HG03558 (cell line): ENCODE data around the gene ADGRL3.
"Not testable (repeated sequence)": the region's sequence is repeated elsewhere in the genome, so short reads cannot be mapped to it uniquely, and the experiment has no call there.

Source experiments
- ATAC-seq: cut with Tn5 transposase; IDR thresholded peaks from one replicate; pipeline ENCODE4 v1.9.1; 2021; ENCODE audit warnings: moderate number of reproducible peaks; ENCODE audit not compliant: unreplicated experiment; ENCODE audit errors: extremely low read depth

Gene ADGRL3

DNA sequence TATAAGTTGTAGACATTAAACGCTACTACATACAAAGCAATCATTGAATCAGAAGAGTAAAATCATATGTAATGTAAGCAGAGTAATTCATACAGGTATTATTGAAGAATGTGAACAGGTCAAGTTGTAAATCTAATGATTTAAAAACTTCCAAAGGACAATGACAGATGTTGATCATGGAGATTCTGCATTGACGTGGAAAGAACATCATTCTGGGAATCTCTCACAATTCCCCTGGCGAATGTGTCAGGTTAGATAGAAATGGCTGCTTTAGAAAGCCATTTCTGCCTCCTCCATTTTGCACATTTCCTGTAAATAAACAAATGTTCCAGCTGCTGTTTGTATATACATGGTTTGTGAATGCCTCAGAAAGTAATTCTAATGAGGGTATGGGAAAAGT, 719.4 kb downstream of the ADGRL3 start:
- no peak for ATAC-seq

- no peak for ATAC-seq
Measured at GRCh38 chr4:61921920-61922319, 721.8 kb downstream of the ADGRL3 start.

- no peak for ATAC-seq
Measured at GRCh38 chr4:61922766-61923165, 722.6 kb downstream of the ADGRL3 start.

GRCh38 chr4:61923179-61923578, 723.1 kb downstream of the ADGRL3 start:
- no peak for ATAC-seq

GRCh38 chr4:61924131-61924530, 724.0 kb downstream of the ADGRL3 start:
- ATAC-seq = no peak

GRCh38 chr4:61933527-61933926, 733.4 kb downstream of the ADGRL3 start:
- ATAC-seq = no peak

DNA sequence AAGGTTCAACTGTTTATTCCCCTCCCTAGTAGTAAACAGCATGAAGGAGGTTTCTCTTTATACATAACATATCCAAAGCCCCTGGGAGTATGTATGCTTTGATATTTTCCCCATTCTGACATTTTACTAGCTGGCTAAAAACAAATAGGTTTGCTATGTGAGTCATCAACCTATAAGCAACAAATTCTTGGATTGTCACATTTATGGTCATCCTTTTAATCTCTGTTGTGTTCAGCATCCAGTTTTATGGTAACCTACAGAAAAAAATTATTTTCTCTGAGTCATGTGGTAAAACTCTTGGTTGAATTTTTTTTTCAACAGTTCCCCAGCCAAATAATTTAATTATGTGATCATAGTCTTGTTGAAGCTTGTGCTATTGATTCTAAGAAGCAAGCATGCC, 734.1 kb downstream of the ADGRL3 start:
- ATAC-seq = no peak

GRCh38 chr4:61938250-61938846, 738.2 kb downstream of the ADGRL3 start:
- ATAC-seq = no peak

DNA sequence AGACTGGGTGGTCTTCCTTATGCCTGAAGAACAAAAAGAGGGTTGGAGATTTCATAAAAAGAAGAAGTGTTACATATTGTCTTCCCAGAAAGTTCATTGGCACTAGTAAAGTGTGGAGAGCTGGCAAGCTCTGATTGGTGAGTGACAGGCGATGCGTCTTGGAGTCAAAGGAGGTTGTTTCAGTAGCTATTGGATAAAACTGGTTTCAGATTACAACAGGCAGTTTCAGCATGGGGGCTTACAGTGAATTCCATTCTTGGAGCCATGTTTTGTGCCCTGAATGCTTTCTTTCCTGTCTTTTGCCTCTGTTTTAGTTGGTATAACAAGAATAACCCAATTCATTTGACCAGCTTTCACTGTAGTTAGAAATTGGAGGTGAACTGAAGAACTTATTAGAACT, 750.5 kb downstream of the ADGRL3 start:
- ATAC-seq = no peak

DNA sequence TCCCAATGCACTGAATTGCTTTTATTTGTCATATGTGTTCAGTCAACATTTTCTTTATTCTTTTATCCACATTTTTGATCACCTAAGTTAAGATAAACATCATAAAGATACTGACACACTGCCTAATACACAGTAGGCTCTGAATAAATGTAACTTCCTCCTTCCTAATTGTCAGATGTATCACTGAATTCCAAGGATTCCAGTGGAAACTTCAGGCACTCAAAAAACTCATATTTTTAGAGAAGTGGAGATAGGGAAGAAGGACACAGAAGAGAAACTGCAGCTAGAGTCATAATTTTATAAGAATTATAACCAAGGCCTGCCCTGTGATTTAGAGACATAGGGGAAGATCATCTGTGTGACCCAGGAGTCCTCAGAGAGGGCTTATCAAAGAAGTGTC, 753.3 kb downstream of the ADGRL3 start:
- ATAC-seq = no peak

DNA sequence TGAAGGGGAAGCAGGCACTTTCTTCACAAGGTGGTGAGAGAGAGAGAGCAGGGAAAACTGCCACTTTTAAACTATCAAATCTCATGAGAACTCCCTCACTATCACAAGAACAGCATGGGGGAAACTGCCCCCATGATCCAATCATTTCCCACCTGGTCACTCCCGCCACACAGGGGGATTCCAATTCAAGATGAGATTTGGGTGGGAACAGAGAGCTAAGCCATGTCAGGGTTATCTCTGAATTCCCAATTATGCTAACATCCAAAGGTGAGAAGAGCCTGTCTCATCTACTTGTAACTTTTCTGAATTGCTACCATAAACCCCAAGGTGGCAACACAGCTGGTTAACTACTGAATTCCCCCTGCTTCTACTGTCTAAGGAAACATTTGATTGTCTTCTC, 758.5 kb downstream of the ADGRL3 start:
- no peak for ATAC-seq

- ATAC-seq = no peak
Measured at GRCh38 chr4:61959087-61959486, 759.0 kb downstream of the ADGRL3 start.

GRCh38 chr4:61984260-61984909, 784.3 kb downstream of the ADGRL3 start:
- no peak for ATAC-seq

DNA sequence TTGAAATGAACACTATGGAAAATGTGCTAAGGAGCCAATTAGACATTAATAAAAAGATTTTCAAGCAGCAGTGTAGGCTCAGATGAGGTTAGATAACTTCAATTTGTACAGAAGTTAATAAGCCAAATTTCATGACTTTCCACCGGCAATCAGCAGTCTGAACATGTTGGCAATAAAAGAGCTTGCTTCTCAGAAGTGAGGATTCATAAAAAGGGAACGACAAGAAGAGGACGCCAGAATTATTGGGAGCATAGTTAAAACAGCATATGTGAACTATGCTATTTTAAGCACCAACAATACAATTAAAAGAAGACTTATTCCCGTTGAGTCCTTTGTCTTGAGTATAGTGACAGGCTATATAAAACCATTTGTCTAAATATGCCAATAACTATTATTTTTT, 785.3 kb downstream of the ADGRL3 start:
- no peak for ATAC-seq

DNA sequence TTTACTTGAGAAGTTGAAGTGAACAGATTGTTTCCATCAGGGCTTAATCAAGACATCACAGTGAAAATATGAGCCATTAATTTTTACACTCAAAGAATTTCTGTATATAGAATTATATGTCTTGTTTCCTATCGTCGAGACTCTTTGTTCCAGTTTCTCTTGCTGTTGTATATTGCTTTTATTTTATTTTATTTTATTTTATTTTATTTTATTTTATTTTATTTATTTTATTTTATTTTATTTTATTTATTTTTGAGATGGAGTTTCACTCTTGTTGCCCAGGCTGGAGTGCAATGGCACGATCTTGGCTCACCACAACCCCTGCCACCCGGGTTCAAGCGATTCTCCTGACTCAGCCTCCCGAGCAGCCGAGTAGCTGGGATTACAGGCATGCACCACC, 786.8 kb downstream of the ADGRL3 start:
- not testable (repeated sequence) for ATAC-seq

- no peak for ATAC-seq
Measured at GRCh38 chr4:61992351-61992750, 792.2 kb downstream of the ADGRL3 start.

DNA sequence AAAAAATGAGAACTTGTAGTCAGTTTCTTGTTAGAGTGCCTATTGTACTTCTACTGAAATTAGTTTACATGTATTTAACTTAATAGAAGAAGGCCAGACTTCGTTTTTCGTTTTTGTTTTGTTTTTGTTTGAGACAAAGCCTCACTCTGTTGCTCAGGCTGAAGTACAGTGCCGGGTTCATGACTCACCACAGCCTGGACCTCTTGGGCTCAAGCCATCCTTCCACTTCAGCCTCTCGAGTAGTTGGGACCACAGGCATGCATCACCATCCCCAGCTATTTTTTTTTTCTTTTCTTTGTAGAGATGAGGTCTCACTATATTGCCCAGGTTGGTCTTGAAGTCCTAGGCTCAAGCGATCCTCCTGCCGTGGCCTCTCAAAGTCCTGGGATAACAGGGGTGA, 793.9 kb downstream of the ADGRL3 start:
- ATAC-seq = no peak

GRCh38 chr4:61995717-61996340, 795.7 kb downstream of the ADGRL3 start:
- ATAC-seq = no peak

GRCh38 chr4:61996943-61997342, 796.8 kb downstream of the ADGRL3 start:
- ATAC-seq = no peak

DNA sequence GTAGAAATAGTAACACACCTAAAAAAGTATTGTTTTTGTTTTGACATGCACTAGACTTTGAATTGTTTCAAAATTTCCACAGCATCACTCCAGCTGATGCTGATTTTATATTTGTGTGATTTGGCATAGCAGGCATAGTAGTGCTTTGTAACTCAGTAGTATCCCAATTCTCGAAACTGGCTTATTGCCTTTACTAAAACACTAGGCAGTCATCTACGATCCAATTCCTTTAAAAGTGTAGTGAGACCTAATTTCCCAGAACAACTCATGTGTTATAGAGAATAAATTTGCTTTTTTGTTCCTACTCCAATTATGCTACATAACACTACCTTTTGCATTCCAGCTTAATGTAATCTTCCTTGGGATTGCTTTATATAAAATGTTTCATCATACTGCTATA, 797.7 kb downstream of the ADGRL3 start:
- no peak for ATAC-seq

- ATAC-seq = no peak
Measured at GRCh38 chr4:62003695-62004094, 803.6 kb downstream of the ADGRL3 start.

DNA sequence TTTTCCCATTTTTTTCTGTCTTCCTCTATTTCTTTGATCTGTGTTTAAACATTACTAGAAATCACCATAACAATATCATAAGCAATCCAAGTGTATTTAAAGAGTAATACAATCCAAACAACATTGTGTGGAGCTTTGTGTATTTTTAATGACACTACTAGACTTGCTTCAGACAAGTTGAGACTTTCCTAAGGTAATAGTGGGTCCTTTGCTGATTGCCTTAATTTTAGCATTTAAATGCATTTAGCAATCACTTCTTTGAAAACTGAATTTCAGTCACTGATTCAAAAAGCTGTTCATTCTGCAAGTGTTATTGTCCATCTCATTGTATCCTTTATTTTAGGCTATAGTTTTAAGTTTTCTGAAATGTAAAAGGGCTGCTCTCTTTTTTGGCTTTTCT, 804.8 kb downstream of the ADGRL3 start:
- no peak for ATAC-seq
